ENCODE data around the gene CRIP1.

CRIP1 gene

GRCh38 chr14:105536691-105537579 lies 50.2 kb downstream of the CRIP1 start:
- DNase-seq, result no peak

- peak; percentile 77 for DNase-seq
Observed at GRCh38 chr14:105537580-105538474, 51.1 kb downstream of the CRIP1 start.
